GM23338 (cell line): Measurements from ENCODE around the gene DIP2C. TPM values are rescaled to one million over a fixed set of nuclear protein-coding genes. Genes with fewer than 3 reads are reported as not detected.

Experiments
- ATAC-seq: fragments of 200-7000 bp; cut with Tn5 transposase; 3 replicates; pipeline ENCODE4 v1.9.1; 2020
- DNase-seq: peaks from one replicate; pipeline ENCODE4 v3.0.0-alpha.2; 2015; ENCODE audit warnings: low spot score
- H2AFZ ChIP-seq: fragments of 200-600 bp; sonication (generic); 2 replicates; pipeline ENCODE4 v1.8.0; 2016; ENCODE audit warnings: antibody characterized with exemption, mild to moderate bottlenecking, moderate library complexity
- H3F3A ChIP-seq: fragments of 200-600 bp; sonication (generic); replicated peaks from 2 replicates; pipeline ENCODE4 v1.8.0; 2017; ENCODE audit warnings: antibody characterized with exemption, mixed run types, low read depth
- H3K27ac ChIP-seq: fragments of 200-600 bp; sonication (generic); 2 replicates; pipeline ENCODE4 v1.6.1; 2016; ENCODE audit warnings: low read depth
- H3K27me3 ChIP-seq: fragments of 200-600 bp; sonication (generic); 2 replicates; pipeline ENCODE4 v1.8.0; 2016; ENCODE audit warnings: mild to moderate bottlenecking, mixed run types, moderate library complexity; ENCODE audit not compliant: insufficient read depth
- H3K36me3 ChIP-seq: fragments of 200-600 bp; sonication (generic); 2 replicates; pipeline ENCODE4 v1.8.0; 2016; ENCODE audit warnings: mild to moderate bottlenecking; ENCODE audit not compliant: insufficient read depth
- H3K4me1 ChIP-seq: fragments of 200-600 bp; sonication (generic); 2 replicates; pipeline ENCODE4 v1.8.0; 2016; ENCODE audit warnings: mild to moderate bottlenecking, moderate library complexity; ENCODE audit not compliant: insufficient read depth
- H3K4me2 ChIP-seq: fragments of 200-600 bp; sonication (generic); 2 replicates; pipeline ENCODE4 v1.7.1; 2017; ENCODE audit warnings: mixed run types
- H3K4me3 ChIP-seq: fragments of 200-600 bp; sonication (generic); 2 replicates; pipeline ENCODE4 v1.6.1; 2016; ENCODE audit warnings: mixed run types
- H3K79me2 ChIP-seq: fragments of 200-600 bp; sonication (generic); replicated peaks from 2 replicates; pipeline ENCODE4 v1.8.0; 2017; ENCODE audit warnings: mild to moderate bottlenecking; ENCODE audit not compliant: insufficient read depth
- H3K9me2 ChIP-seq: fragments of 200-600 bp; sonication (generic); 2 replicates; pipeline ENCODE4 v1.8.0; 2017; ENCODE audit not compliant: insufficient read depth
- H4K20me1 ChIP-seq: fragments of 200-600 bp; sonication (generic); replicated peaks from 2 replicates; pipeline ENCODE4 v1.8.0; 2017; ENCODE audit warnings: mild to moderate bottlenecking; ENCODE audit not compliant: insufficient read depth
- H3K27ac Mint-ChIP-seq: 2 replicates; pipeline ENCODE4 v1.8.0; 2020; ENCODE audit warnings: inconsistent platforms, mild to moderate bottlenecking, moderate library complexity, mixed read lengths
- H3K27me3 Mint-ChIP-seq: 3 replicates; pipeline ENCODE4 v1.8.0; 2022; ENCODE audit warnings: low read depth, mild to moderate bottlenecking, moderate library complexity, mixed read lengths, inconsistent platforms; ENCODE audit not compliant: insufficient read depth, poor library complexity
- H3K36me3 Mint-ChIP-seq: 3 replicates; pipeline ENCODE4 v1.8.0; 2021; ENCODE audit warnings: low read depth, mild to moderate bottlenecking, inconsistent platforms, moderate library complexity, mixed read lengths
- H3K4me1 Mint-ChIP-seq: 3 replicates; pipeline ENCODE4 v1.8.0; 2020; ENCODE audit warnings: mild to moderate bottlenecking, inconsistent platforms, mixed read lengths
- H3K4me3 Mint-ChIP-seq: 3 replicates; pipeline ENCODE4 v1.8.0; 2021; ENCODE audit warnings: moderate library complexity, mild to moderate bottlenecking, inconsistent platforms, mixed read lengths
- H3K9me3 Mint-ChIP-seq: 3 replicates; pipeline ENCODE4 v1.8.0; 2020; ENCODE audit warnings: moderate library complexity, mild to moderate bottlenecking, inconsistent platforms, mixed read lengths
- CREB1 ChIP-seq: fragments of 250-450 bp; sonication (Bioruptor Pico); IDR thresholded peaks from 2 replicates; pipeline ENCODE4 v1.5.0; 2020; ENCODE audit warnings: low read depth, mild to moderate bottlenecking, moderate library complexity
- CTCF ChIP-seq, 2 experiments: fragments of 200-600 bp in 1 of 2; sonication (generic) in 1 of 2; conservative IDR thresholded peaks; 2 replicates each; pipeline versions ENCODE4 v1.5.1 to v1.6.1; 2016 to 2017; ENCODE audit warnings: antibody characterized with exemption in 2 of 2, low read depth in 2 of 2, mild to moderate bottlenecking in 2 of 2, moderate library complexity in 1 of 2
- ETS1 ChIP-seq: IDR thresholded peaks from 2 replicates; pipeline ENCODE4 v1.6.1; 2016; ENCODE audit warnings: antibody characterized with exemption
- EZH2 ChIP-seq: fragments of 200-600 bp; sonication (generic); IDR thresholded peaks from one replicate; pipeline ENCODE4 v1.8.0; 2017; ENCODE audit warnings: antibody characterized with exemption, mild to moderate bottlenecking, low read depth; ENCODE audit not compliant: unreplicated experiment
- EZH2phosphoT487 ChIP-seq: fragments of 200-600 bp; sonication (generic); IDR thresholded peaks from one replicate; pipeline ENCODE4 v1.8.1; 2018; ENCODE audit warnings: antibody characterized with exemption; ENCODE audit not compliant: unreplicated experiment
- JUNB ChIP-seq: IDR thresholded peaks from one replicate; pipeline ENCODE4 v1.6.1; 2016; ENCODE audit warnings: antibody characterized with exemption; ENCODE audit not compliant: unreplicated experiment
- NANOG ChIP-seq: IDR thresholded peaks from 2 replicates; pipeline ENCODE4 v1.6.1; 2016; ENCODE audit warnings: antibody characterized with exemption, borderline replicate concordance
- POLR2AphosphoS5 ChIP-seq: IDR thresholded peaks from 2 replicates; pipeline ENCODE4 v1.6.1; 2016; ENCODE audit warnings: antibody characterized with exemption, low read depth
- STAT1 ChIP-seq: IDR thresholded peaks from one replicate; pipeline ENCODE4 v1.6.1; 2016; ENCODE audit warnings: antibody characterized with exemption; ENCODE audit not compliant: unreplicated experiment
- ZNF114 ChIP-seq: fragments of 250-450 bp; sonication (Bioruptor Pico); IDR thresholded peaks from 2 replicates; pipeline ENCODE4 v1.5.0; 2020; ENCODE audit warnings: mild to moderate bottlenecking, moderate library complexity
- ZNF331 ChIP-seq: fragments of 250-450 bp; sonication (Bioruptor Pico); IDR thresholded peaks from 2 replicates; pipeline ENCODE4 v1.5.0; 2020; ENCODE audit warnings: low read depth, mild to moderate bottlenecking, moderate library complexity
- ZNF462 ChIP-seq: fragments of 250-450 bp; sonication (Bioruptor Pico); IDR thresholded peaks from 2 replicates; pipeline ENCODE4 v1.5.0; 2020; ENCODE audit warnings: mild to moderate bottlenecking, moderate library complexity
- polyA plus RNA-seq: library from polyadenylated mRNA; unstranded; fragments of >200 nt; fragmentation: Nextera tagmentation; extraction: Ambion mirVana; gene quantifications from 2 replicates; pipeline ENCODE4 v1.2.1, GENCODE V29; 2016
- total RNA-seq: library from RNA; depleted of rRNA; stranded (reverse); fragments of >200 nt; shearing (Covaris generic); gene quantifications from 2 replicates; pipeline ENCODE4 v1.2.3, GENCODE V29; 2014
- TF ChIP-seq, protein P1 (sequence below): IDR thresholded peaks from one replicate; pipeline ENCODE4 v1.6.1; 2018; ENCODE audit warnings: antibody characterized with exemption; ENCODE audit not compliant: unreplicated experiment

Gene DIP2C
- total and polyA plus RNA-seq, 2 experiments from 2014 or later: 5.1 to 7.7 TPM

DNA sequence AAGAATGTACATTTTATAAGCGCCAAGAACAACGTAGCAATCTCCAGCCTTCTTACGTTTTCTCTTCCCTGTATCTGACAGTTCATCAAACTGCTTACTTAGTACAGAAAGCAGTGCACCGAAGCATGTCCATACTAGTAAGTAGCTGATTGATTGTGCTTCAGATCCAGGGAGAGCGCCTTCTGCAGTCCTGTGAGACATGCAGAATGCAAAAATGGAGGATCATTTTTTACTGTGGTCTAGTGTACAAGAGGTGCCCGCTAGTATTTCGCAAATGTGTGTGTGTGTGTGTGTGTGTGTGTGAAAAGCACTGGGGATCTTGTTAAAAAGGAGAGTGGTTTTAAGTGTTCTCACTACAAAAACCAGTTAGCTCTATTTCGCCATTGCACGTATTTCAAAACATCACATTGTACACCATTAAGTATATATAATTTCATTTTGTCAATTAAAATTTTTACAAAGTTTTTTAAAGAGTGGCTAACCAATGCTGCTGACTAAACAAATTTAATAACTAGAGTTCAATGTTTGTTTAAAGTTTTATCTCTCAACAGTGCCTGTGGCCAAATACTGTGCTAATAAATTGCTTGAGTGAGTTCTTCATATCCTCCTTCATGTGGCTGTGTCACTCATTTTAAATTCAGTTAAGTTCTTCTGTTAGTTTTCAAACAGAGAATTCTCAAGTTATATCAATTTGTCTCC, 454.6 kb downstream of the DIP2C start:
- H3K9me2 ChIP-seq: no peaks in the 10 kb centered on the region
- no peaks in the 10 kb centered on the region for H3F3A ChIP-seq
- peaks cover 3% of the 10 kb centered on the region for H3K27me3 Mint-ChIP-seq
- no peak overlapping the region for H3K4me2 ChIP-seq
- H3K27me3 ChIP-seq: no peaks in the 10 kb centered on the region
- H3K9me3 Mint-ChIP-seq: no peaks in the 10 kb centered on the region
- ATAC-seq (no peak), DNase-seq (no peak)
- H3K27ac Mint-ChIP-seq: 0 out of 2 replicates have a peak overlapping the region, but pooled peaks have one; percentile 23
- H3K27ac ChIP-seq: no peak overlapping the region
- no peaks in the 10 kb centered on the region for H3K4me1 ChIP-seq
- no peak overlapping the region for H3K4me3 Mint-ChIP-seq
- no peaks in the 10 kb centered on the region; the same call in 1 of the 3 replicates for H3K4me1 Mint-ChIP-seq
- H3K36me3 ChIP-seq: no peaks in the 10 kb centered on the region
- TF ChIP-seq, protein P1, sequence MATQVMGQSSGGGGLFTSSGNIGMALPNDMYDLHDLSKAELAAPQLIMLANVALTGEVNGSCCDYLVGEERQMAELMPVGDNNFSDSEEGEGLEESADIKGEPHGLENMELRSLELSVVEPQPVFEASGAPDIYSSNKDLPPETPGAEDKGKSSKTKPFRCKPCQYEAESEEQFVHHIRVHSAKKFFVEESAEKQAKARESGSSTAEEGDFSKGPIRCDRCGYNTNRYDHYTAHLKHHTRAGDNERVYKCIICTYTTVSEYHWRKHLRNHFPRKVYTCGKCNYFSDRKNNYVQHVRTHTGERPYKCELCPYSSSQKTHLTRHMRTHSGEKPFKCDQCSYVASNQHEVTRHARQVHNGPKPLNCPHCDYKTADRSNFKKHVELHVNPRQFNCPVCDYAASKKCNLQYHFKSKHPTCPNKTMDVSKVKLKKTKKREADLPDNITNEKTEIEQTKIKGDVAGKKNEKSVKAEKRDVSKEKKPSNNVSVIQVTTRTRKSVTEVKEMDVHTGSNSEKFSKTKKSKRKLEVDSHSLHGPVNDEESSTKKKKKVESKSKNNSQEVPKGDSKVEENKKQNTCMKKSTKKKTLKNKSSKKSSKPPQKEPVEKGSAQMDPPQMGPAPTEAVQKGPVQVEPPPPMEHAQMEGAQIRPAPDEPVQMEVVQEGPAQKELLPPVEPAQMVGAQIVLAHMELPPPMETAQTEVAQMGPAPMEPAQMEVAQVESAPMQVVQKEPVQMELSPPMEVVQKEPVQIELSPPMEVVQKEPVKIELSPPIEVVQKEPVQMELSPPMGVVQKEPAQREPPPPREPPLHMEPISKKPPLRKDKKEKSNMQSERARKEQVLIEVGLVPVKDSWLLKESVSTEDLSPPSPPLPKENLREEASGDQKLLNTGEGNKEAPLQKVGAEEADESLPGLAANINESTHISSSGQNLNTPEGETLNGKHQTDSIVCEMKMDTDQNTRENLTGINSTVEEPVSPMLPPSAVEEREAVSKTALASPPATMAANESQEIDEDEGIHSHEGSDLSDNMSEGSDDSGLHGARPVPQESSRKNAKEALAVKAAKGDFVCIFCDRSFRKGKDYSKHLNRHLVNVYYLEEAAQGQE: no peak
- no peak for TF ChIP-seq ETS1
- no peak for TF ChIP-seq POLR2AphosphoS5
- TF ChIP-seq CTCF (conservative IDR thresholded peaks at IDR 0.05; ENCODE audit: low read depth in 2 of 2): no peak
- no peak for TF ChIP-seq CREB1 (CRISPR knock-in tag)
- no peak for TF ChIP-seq ZNF331 (CRISPR knock-in tag)
- TF ChIP-seq JUNB: no peak
- TF ChIP-seq NANOG: no peak
- TF ChIP-seq ZNF114 (CRISPR knock-in tag): no peak
- TF ChIP-seq EZH2phosphoT487: no peak
- TF ChIP-seq ZNF462 (CRISPR knock-in tag): no peak
- TF ChIP-seq EZH2: no peak
- TF ChIP-seq STAT1: no peak
- H4K20me1 ChIP-seq: no peaks in the 10 kb centered on the region
- H2AFZ ChIP-seq: no peak overlapping the region
- no peaks in the 10 kb centered on the region for H3K79me2 ChIP-seq
- no peak overlapping the region for H3K4me3 ChIP-seq
- no peaks in the 10 kb centered on the region; the same call in 2 of the 3 replicates for H3K36me3 Mint-ChIP-seq
